Lower leg skin (tissue), 3 donors: ENCODE data around the gene LAMTOR2.

Experiments
- POLR2A ChIP-seq, 2 donors: fragments of 450-650 bp; IDR thresholded peaks; one replicate each; pipeline ENCODE4 v1.6.1; 2016 to 2017; ENCODE audit warnings: antibody characterized with exemption in 2 of 2, mild to moderate bottlenecking in 1 of 2, moderate library complexity in 1 of 2
- TF ChIP-seq, protein P1 (sequence below), 3 donors: fragments of 450-650 bp; IDR thresholded peaks; one replicate each; pipeline ENCODE4 v1.5.1; 2016; ENCODE audit warnings: antibody characterized with exemption in 3 of 3, mild to moderate bottlenecking in 3 of 3, moderate library complexity in 2 of 3

DNA sequence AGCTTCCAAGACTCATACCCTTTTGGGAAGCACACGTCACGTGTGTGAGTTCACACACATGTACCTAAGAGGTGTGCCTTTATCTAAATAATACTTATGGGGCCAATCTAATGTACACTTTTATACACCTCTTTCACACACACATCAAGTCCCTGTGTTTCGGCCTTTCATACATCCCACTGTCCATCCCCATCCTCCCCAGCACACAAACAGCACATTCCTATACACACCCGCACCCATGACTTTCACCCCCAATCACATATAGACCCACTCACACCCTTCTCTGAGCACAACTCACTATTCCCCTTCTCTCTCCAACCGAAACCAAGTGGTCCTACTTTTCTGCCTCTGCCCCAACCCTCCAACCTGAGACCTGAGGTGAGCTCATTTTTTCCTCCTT, 24.1 kb downstream of the LAMTOR2 start:
- TF ChIP-seq POLR2A (IDR thresholded peaks at IDR 0.05): no peak
- TF ChIP-seq, protein P1, sequence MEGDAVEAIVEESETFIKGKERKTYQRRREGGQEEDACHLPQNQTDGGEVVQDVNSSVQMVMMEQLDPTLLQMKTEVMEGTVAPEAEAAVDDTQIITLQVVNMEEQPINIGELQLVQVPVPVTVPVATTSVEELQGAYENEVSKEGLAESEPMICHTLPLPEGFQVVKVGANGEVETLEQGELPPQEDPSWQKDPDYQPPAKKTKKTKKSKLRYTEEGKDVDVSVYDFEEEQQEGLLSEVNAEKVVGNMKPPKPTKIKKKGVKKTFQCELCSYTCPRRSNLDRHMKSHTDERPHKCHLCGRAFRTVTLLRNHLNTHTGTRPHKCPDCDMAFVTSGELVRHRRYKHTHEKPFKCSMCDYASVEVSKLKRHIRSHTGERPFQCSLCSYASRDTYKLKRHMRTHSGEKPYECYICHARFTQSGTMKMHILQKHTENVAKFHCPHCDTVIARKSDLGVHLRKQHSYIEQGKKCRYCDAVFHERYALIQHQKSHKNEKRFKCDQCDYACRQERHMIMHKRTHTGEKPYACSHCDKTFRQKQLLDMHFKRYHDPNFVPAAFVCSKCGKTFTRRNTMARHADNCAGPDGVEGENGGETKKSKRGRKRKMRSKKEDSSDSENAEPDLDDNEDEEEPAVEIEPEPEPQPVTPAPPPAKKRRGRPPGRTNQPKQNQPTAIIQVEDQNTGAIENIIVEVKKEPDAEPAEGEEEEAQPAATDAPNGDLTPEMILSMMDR (IDR thresholded peaks at IDR 0.05): no peak
